Measurements from ENCODE around the gene IFI35. TPM values are rescaled to one million over a fixed set of nuclear protein-coding genes. Genes with fewer than 3 reads are reported as not detected.
A peak's percentile ranks its signal among the peaks of the same experiment; 100 is the strongest.
"Not testable (repeated sequence)": the region's sequence is repeated elsewhere in the genome, so short reads cannot be mapped to it uniquely, and the experiment has no call there.

Gene IFI35
- total RNA-seq, 1 experiment from 2014 or later: 9.4 TPM

GRCh38 chr17:42991471-42991870, 15.1 kb upstream of the IFI35 start:
- no peaks in the 10 kb centered on the region for H3K27me3 Mint-ChIP-seq (ENCODE audit: insufficient read depth, unreplicated experiment)
- intact Hi-C loops (cut with micrococcal nuclease; ENCODE audit: unreplicated experiment): no loop called here
- POLR2A ChIA-PET: no interaction called here
- H3K4me1 Mint-ChIP-seq (ENCODE audit: low read depth, unreplicated experiment): peaks cover 6% of the 10 kb centered on the region
- H3K27ac Mint-ChIP-seq (ENCODE audit: unreplicated experiment): no peak overlapping the region
- H3K27me3 ChIP-seq (replicated peaks; ENCODE audit: control insufficient read depth, insufficient read depth, low read length): no peaks in the 10 kb centered on the region
- CTCF ChIA-PET: no interaction called here
- no peak overlapping the region for H3K4me3 Mint-ChIP-seq (ENCODE audit: unreplicated experiment)
- no peaks in the 10 kb centered on the region for H3K4me1 ChIP-seq
- no peak for DNase-seq
- BruUV-seq (replicated peaks): no TSS peak
- H3K9me3 Mint-ChIP-seq (ENCODE audit: unreplicated experiment): no peaks in the 10 kb centered on the region
- H3K4me3 ChIP-seq (ENCODE audit: low read depth, low read length): no peak overlapping the region
- H3K36me3 Mint-ChIP-seq (ENCODE audit: insufficient read depth, unreplicated experiment): peaks cover 75% of the 10 kb centered on the region
- H3K9me3 ChIP-seq: no peaks in the 10 kb centered on the region
- peaks cover 11% of the 10 kb centered on the region for H3K36me3 ChIP-seq (ENCODE audit: control insufficient read depth, insufficient read depth, low read length)
- no peak for TF ChIP-seq CTCF (IDR thresholded peaks at IDR 0.05; ENCODE audit: insufficient read depth in 1 of 2, low read depth in 1 of 2, low read length in 1 of 2, severe bottlenecking in 1 of 2, unreplicated experiment in 1 of 2)

DNA sequence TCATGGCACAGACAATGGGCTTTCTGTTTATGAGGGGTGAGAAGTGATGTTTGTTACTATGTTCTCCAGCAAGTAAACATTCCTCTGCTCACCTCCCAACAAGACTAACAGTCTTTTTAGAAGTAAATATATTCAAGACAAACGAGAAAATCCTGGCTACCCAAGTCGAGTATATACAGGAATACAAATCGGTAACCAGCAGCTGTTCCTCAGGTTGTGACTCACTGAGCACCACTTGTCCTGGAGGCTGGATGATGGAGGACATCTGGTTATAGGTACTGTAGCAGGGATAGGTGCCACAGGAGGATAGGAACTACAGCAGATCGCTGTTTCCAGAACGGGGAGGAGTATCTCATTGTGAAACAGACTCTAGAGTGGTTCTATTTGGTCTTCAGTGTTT, 13.7 kb upstream of the IFI35 start:
- no peak overlapping the region for H3K4me3 ChIP-seq (ENCODE audit: low read depth, low read length)
- DNase-seq: no peak
- TF ChIP-seq CTCF (IDR thresholded peaks at IDR 0.05; ENCODE audit: insufficient read depth in 1 of 2, low read depth in 1 of 2, low read length in 1 of 2, severe bottlenecking in 1 of 2, unreplicated experiment in 1 of 2): no peak
- peaks cover 64% of the 10 kb centered on the region for H3K36me3 Mint-ChIP-seq (ENCODE audit: insufficient read depth, unreplicated experiment)
- no peaks in the 10 kb centered on the region for H3K27me3 Mint-ChIP-seq (ENCODE audit: insufficient read depth, unreplicated experiment)
- no peaks in the 10 kb centered on the region for H3K9me3 ChIP-seq
- no peaks in the 10 kb centered on the region for H3K9me3 Mint-ChIP-seq (ENCODE audit: unreplicated experiment)
- H3K4me3 Mint-ChIP-seq (ENCODE audit: unreplicated experiment): no peak overlapping the region
- H3K4me1 Mint-ChIP-seq (ENCODE audit: low read depth, unreplicated experiment): peaks cover 9% of the 10 kb centered on the region
- ChIA-PET CTCF (no interaction called here), POLR2A (no interaction called here)
- H3K36me3 ChIP-seq (ENCODE audit: control insufficient read depth, insufficient read depth, low read length): peaks cover 10% of the 10 kb centered on the region
- TSS peak; percentile 23 for BruUV-seq (replicated peaks)
- no peaks in the 10 kb centered on the region for H3K27me3 ChIP-seq (replicated peaks; ENCODE audit: control insufficient read depth, insufficient read depth, low read length)
- no peak overlapping the region for H3K27ac Mint-ChIP-seq (ENCODE audit: unreplicated experiment)
- intact Hi-C loops (cut with micrococcal nuclease; ENCODE audit: unreplicated experiment): no loop called here
- peaks cover 8% of the 10 kb centered on the region; the same call in 1 of the 2 replicates for H3K4me1 ChIP-seq

GRCh38 chr17:42993913-42994312, 12.7 kb upstream of the IFI35 start:
- Mint-ChIP-seq H3K4me1 (ENCODE audit: low read depth, unreplicated experiment) (peaks cover 12% of the 10 kb centered on the region), H3K36me3 (ENCODE audit: insufficient read depth, unreplicated experiment) (peaks cover 64% of the 10 kb centered on the region)
- POLR2A ChIA-PET; H3K4me1 ChIP-seq; H3K9me3 ChIP-seq; H3K27me3 ChIP-seq (replicated peaks; ENCODE audit: control insufficient read depth, insufficient read depth, low read length); H3K36me3 ChIP-seq (ENCODE audit: control insufficient read depth, insufficient read depth, low read length); intact Hi-C loops (cut with micrococcal nuclease; ENCODE audit: unreplicated experiment); CTCF ChIA-PET; H3K27ac Mint-ChIP-seq (ENCODE audit: unreplicated experiment); H3K4me3 Mint-ChIP-seq (ENCODE audit: unreplicated experiment); BruUV-seq (replicated peaks); DNase-seq; H3K4me3 ChIP-seq (ENCODE audit: low read depth, low read length); H3K27me3 Mint-ChIP-seq (ENCODE audit: insufficient read depth, unreplicated experiment); H3K9me3 Mint-ChIP-seq (ENCODE audit: unreplicated experiment): not testable (repeated sequence)

All from Caco-2 (cell line).